SK-N-SH treated with all-trans-retinoic acid at 6 μM for 48 hours (cell line): ENCODE data around the gene CHCHD5.
"Not testable (repeated sequence)": the region's sequence is repeated elsewhere in the genome, so short reads cannot be mapped to it uniquely, and the experiment has no call there.

Experiments used
- ATAC-seq: fragments of 200-7000 bp; cut with Tn5 transposase; 3 replicates; pipeline ENCODE4 v1.9.1; 2020; ENCODE audit warnings: mild to moderate bottlenecking, moderate library complexity
- BACH2 ChIP-seq: fragments of 250-450 bp; sonication (Bioruptor Pico); IDR thresholded peaks from 2 replicates; pipeline ENCODE4 v1.9.0; 2021; ENCODE audit warnings: mild to moderate bottlenecking, borderline replicate concordance
- CSDC2 ChIP-seq: fragments of 250-450 bp; sonication (Bioruptor Pico); IDR thresholded peaks from 2 replicates; pipeline ENCODE4 v1.5.0; 2020; ENCODE audit warnings: mild to moderate bottlenecking, moderate library complexity
- ESRRG ChIP-seq: fragments of 250-450 bp; sonication (Bioruptor Pico); IDR thresholded peaks from 2 replicates; pipeline ENCODE4 v1.6.1; 2021; ENCODE audit warnings: mild to moderate bottlenecking
- GLIS3 ChIP-seq: fragments of 250-450 bp; sonication (Bioruptor Pico); IDR thresholded peaks from 2 replicates; pipeline ENCODE4 v1.5.0; 2020; ENCODE audit warnings: mild to moderate bottlenecking, moderate library complexity
- ISL1 ChIP-seq: fragments of 250-450 bp; sonication (Bioruptor Pico); IDR thresholded peaks from 2 replicates; pipeline ENCODE4 v2.1.2; 2022; ENCODE audit warnings: mild to moderate bottlenecking, moderate library complexity
- OSR1 ChIP-seq: fragments of 250-450 bp; sonication (Bioruptor Pico); IDR thresholded peaks from 2 replicates; pipeline ENCODE4 v1.8.0; 2022; ENCODE audit warnings: moderate library complexity, mild to moderate bottlenecking, inconsistent platforms
- SNAI2 ChIP-seq: fragments of 250-450 bp; sonication (Bioruptor Pico); IDR thresholded peaks from 2 replicates; pipeline ENCODE4 v1.5.0; 2020; ENCODE audit warnings: mild to moderate bottlenecking, moderate library complexity
- TOX ChIP-seq: fragments of 250-450 bp; sonication (Bioruptor Pico); IDR thresholded peaks from 2 replicates; pipeline ENCODE4 v1.8.0; 2021; ENCODE audit warnings: mild to moderate bottlenecking, moderate library complexity, borderline replicate concordance
- ZC3H10 ChIP-seq: fragments of 250-450 bp; sonication (Bioruptor Pico); IDR thresholded peaks from 2 replicates; pipeline ENCODE4 v1.5.1; 2021; ENCODE audit warnings: mild to moderate bottlenecking, moderate library complexity
- ZFP30 ChIP-seq: fragments of 450-650 bp; formaldehyde crosslinking; IDR thresholded peaks from 2 replicates; pipeline ENCODE4 v1.5.0; 2022; ENCODE audit warnings: mild to moderate bottlenecking, moderate library complexity
- ZNF565 ChIP-seq: fragments of 450-650 bp; formaldehyde crosslinking; conservative IDR thresholded peaks from 2 replicates; pipeline ENCODE4 v1.5.0; 2020; ENCODE audit warnings: low read depth, mild to moderate bottlenecking, moderate library complexity
- ZNF70 ChIP-seq: fragments of 450-650 bp; formaldehyde crosslinking; IDR thresholded peaks from 2 replicates; pipeline ENCODE4 v1.5.0; 2020; ENCODE audit warnings: mild to moderate bottlenecking, moderate library complexity
- ZNF8 ChIP-seq: fragments of 450-650 bp; formaldehyde crosslinking; IDR thresholded peaks from 2 replicates; pipeline ENCODE4 v1.5.0; 2020; ENCODE audit warnings: mild to moderate bottlenecking, moderate library complexity
- TF ChIP-seq, protein P1 (sequence below): fragments of 250-450 bp; sonication (Bioruptor Pico); IDR thresholded peaks from 2 replicates; pipeline ENCODE4 v1.5.1; 2021; ENCODE audit warnings: mild to moderate bottlenecking, moderate library complexity
- TF ChIP-seq, protein P2 (sequence below): fragments of 250-450 bp; sonication (Bioruptor Pico); IDR thresholded peaks from 2 replicates; pipeline ENCODE4 v1.5.0; 2020; ENCODE audit warnings: mild to moderate bottlenecking, moderate library complexity
- TF ChIP-seq, protein P3 (sequence below): fragments of 250-450 bp; sonication (Bioruptor Pico); IDR thresholded peaks from 2 replicates; pipeline ENCODE4 v1.8.0; 2020; ENCODE audit warnings: mild to moderate bottlenecking, moderate library complexity, borderline replicate concordance
- TF ChIP-seq, protein P4 (sequence below): fragments of 250-450 bp; sonication (Bioruptor Pico); IDR thresholded peaks from 2 replicates; pipeline ENCODE4 v1.8.0; 2021; ENCODE audit warnings: low read depth, mild to moderate bottlenecking, moderate library complexity, borderline replicate concordance
- TF ChIP-seq, protein P5 (sequence below): fragments of 250-450 bp; sonication (Bioruptor Pico); IDR thresholded peaks from 2 replicates; pipeline ENCODE4 v1.5.1; 2020; ENCODE audit warnings: low read depth, mild to moderate bottlenecking, moderate library complexity

Gene CHCHD5

DNA sequence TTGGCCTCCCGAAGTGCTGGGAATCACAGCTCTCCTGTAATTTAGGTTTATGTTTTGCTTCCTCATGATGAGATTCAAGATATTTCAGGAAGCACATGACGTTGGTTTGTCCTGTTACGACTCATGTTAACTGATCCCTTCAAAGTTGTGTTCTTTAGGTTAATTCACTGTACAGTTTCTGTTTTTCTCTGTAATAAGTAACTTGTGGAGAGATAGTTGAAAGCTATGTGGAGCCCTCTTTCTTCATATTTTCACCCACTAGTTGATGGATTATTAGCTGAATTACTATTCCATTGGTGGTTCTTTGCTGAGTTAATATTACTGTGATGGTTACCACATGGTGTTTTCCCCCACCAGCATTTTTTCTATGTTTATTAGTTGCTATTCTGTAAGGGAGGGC, 18.3 kb upstream of the CHCHD5 start:
- no peak for ATAC-seq
- TF ChIP-seq ZC3H10 (CRISPR knock-in tag) (no peak), OSR1 (CRISPR knock-in tag) (no peak), ZNF8 (CRISPR knock-in tag) (no peak), ZFP30 (CRISPR knock-in tag) (no peak), BACH2 (no peak), CSDC2 (CRISPR knock-in tag) (no peak), SNAI2 (CRISPR knock-in tag) (no peak), GLIS3 (no peak), ESRRG (CRISPR knock-in tag) (no peak), ZNF565 (CRISPR knock-in tag) (no peak), ZNF70 (CRISPR knock-in tag) (no peak), TOX (CRISPR knock-in tag) (no peak)
- TF ChIP-seq, protein P1, sequence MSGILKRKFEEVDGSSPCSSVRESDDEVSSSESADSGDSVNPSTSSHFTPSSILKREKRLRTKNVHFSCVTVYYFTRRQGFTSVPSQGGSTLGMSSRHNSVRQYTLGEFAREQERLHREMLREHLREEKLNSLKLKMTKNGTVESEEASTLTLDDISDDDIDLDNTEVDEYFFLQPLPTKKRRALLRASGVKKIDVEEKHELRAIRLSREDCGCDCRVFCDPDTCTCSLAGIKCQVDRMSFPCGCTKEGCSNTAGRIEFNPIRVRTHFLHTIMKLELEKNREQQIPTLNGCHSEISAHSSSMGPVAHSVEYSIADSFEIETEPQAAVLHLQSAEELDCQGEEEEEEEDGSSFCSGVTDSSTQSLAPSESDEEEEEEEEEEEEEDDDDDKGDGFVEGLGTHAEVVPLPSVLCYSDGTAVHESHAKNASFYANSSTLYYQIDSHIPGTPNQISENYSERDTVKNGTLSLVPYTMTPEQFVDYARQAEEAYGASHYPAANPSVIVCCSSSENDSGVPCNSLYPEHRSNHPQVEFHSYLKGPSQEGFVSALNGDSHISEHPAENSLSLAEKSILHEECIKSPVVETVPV (CRISPR knock-in tag), result no peak
- TF ChIP-seq, protein P2, sequence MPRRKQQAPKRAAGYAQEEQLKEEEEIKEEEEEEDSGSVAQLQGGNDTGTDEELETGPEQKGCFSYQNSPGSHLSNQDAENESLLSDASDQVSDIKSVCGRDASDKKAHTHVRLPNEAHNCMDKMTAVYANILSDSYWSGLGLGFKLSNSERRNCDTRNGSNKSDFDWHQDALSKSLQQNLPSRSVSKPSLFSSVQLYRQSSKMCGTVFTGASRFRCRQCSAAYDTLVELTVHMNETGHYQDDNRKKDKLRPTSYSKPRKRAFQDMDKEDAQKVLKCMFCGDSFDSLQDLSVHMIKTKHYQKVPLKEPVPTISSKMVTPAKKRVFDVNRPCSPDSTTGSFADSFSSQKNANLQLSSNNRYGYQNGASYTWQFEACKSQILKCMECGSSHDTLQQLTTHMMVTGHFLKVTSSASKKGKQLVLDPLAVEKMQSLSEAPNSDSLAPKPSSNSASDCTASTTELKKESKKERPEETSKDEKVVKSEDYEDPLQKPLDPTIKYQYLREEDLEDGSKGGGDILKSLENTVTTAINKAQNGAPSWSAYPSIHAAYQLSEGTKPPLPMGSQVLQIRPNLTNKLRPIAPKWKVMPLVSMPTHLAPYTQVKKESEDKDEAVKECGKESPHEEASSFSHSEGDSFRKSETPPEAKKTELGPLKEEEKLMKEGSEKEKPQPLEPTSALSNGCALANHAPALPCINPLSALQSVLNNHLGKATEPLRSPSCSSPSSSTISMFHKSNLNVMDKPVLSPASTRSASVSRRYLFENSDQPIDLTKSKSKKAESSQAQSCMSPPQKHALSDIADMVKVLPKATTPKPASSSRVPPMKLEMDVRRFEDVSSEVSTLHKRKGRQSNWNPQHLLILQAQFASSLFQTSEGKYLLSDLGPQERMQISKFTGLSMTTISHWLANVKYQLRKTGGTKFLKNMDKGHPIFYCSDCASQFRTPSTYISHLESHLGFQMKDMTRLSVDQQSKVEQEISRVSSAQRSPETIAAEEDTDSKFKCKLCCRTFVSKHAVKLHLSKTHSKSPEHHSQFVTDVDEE (CRISPR knock-in tag), result no peak
- TF ChIP-seq, protein P3, sequence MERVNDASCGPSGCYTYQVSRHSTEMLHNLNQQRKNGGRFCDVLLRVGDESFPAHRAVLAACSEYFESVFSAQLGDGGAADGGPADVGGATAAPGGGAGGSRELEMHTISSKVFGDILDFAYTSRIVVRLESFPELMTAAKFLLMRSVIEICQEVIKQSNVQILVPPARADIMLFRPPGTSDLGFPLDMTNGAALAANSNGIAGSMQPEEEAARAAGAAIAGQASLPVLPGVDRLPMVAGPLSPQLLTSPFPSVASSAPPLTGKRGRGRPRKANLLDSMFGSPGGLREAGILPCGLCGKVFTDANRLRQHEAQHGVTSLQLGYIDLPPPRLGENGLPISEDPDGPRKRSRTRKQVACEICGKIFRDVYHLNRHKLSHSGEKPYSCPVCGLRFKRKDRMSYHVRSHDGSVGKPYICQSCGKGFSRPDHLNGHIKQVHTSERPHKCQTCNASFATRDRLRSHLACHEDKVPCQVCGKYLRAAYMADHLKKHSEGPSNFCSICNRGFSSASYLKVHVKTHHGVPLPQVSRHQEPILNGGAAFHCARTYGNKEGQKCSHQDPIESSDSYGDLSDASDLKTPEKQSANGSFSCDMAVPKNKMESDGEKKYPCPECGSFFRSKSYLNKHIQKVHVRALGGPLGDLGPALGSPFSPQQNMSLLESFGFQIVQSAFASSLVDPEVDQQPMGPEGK (CRISPR knock-in tag), result no peak
- TF ChIP-seq, protein P4, sequence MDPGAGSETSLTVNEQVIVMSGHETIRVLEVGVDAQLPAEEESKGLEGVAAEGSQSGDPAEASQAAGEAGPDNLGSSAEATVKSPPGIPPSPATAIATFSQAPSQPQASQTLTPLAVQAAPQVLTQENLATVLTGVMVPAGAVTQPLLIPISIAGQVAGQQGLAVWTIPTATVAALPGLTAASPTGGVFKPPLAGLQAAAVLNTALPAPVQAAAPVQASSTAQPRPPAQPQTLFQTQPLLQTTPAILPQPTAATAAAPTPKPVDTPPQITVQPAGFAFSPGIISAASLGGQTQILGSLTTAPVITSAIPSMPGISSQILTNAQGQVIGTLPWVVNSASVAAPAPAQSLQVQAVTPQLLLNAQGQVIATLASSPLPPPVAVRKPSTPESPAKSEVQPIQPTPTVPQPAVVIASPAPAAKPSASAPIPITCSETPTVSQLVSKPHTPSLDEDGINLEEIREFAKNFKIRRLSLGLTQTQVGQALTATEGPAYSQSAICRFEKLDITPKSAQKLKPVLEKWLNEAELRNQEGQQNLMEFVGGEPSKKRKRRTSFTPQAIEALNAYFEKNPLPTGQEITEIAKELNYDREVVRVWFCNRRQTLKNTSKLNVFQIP (CRISPR knock-in tag), result no peak
- TF ChIP-seq, protein P5, sequence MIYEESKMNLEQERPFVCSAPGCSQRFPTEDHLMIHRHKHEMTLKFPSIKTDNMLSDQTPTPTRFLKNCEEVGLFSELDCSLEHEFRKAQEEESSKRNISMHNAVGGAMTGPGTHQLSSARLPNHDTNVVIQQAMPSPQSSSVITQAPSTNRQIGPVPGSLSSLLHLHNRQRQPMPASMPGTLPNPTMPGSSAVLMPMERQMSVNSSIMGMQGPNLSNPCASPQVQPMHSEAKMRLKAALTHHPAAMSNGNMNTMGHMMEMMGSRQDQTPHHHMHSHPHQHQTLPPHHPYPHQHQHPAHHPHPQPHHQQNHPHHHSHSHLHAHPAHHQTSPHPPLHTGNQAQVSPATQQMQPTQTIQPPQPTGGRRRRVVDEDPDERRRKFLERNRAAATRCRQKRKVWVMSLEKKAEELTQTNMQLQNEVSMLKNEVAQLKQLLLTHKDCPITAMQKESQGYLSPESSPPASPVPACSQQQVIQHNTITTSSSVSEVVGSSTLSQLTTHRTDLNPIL (CRISPR knock-in tag), result no peak

DNA sequence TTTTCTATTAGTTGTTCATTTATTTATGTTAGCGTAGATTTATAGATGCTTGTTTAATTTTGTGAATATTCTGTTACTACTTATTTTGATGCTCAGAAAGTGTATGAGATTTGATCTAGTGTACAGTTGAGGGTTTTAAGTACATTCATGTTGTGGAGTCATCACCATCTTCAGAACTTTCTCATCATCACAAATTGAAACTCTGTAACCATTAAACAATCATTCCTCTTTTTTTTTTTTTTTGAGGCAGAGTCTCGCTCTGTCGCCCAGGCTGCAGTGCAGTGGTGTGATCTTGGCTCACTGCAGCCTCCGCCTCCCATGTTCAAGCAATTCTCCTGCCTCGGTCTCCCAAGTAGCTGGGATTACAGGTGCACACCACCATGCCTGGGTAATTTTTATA, 17.9 kb upstream of the CHCHD5 start:
- not testable (repeated sequence) for ATAC-seq

DNA sequence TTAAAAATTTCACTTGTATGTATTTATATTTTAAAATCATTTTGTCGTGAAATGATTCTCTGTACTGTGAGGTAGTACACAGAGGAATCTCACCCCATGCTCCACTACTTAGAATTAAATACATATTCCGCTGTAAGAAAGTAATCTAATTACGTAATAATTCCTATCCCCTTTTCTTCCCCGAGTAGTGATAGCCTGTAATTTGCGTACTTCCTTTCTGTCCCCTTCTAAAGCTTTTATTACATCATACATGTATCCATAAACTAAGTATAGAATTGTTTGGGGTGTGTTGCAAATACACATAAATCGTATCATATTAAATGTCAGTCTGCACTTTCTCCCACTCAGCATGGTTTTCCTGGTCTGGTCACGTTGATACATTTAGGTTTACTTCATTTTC, 12.4 kb upstream of the CHCHD5 start:
- TF ChIP-seq, protein P5 (CRISPR knock-in tag), result no peak
- TF ChIP-seq BACH2 (no peak), ZC3H10 (CRISPR knock-in tag) (no peak), ISL1 (CRISPR knock-in tag) (no peak), SNAI2 (CRISPR knock-in tag) (no peak), OSR1 (CRISPR knock-in tag) (no peak), ZFP30 (CRISPR knock-in tag) (no peak)
- TF ChIP-seq, protein P4 (CRISPR knock-in tag), result no peak
- TF ChIP-seq, protein P1 (CRISPR knock-in tag), result no peak
- no peak for ATAC-seq
